H1 (cell line): ENCODE data around the gene CFAP97D1.
A peak's percentile ranks its signal among the peaks of the same experiment; 100 is the strongest.

Experiments used
- CEBPB ChIP-seq: IDR thresholded peaks from 2 replicates; pipeline ENCODE4 v1.6.1; 2012; ENCODE audit warnings: low read depth, low read length
- EZH2 ChIP-seq: fragments of 200-600 bp; sonication (generic); IDR thresholded peaks from 2 replicates; pipeline ENCODE4 v1.7.1; 2012; ENCODE audit warnings: low read depth, mild to moderate bottlenecking, moderate library complexity, low read length, inconsistent platforms; ENCODE audit not compliant: severe bottlenecking
- POLR2A ChIP-seq, 2 experiments: IDR thresholded peaks; 1 replicate in 1 of 2; 2 replicates in 1 of 2; pipeline ENCODE4 v1.6.1; 2011; ENCODE audit warnings: low read depth in 2 of 2, low read length in 2 of 2, mild to moderate bottlenecking in 2 of 2; ENCODE audit errors: control extremely low read depth in 1 of 2
- SRF ChIP-seq: IDR thresholded peaks from 2 replicates; pipeline ENCODE4 v1.6.1; 2011; ENCODE audit warnings: mild to moderate bottlenecking, low read depth, low read length, moderate library complexity
- TF ChIP-seq, protein P1 (sequence below), 3 experiments: IDR thresholded peaks; 1 replicate in 2 of 3; 2 replicates in 1 of 3; pipeline versions ENCODE4 v1.5.1 to v1.6.1; 2011; ENCODE audit warnings: low read length in 3 of 3, mild to moderate bottlenecking in 3 of 3, inconsistent platforms in 2 of 3, low read depth in 1 of 3, moderate library complexity in 1 of 3; ENCODE audit not compliant: insufficient read depth in 1 of 3; ENCODE audit errors: control extremely low read depth in 1 of 3

GRCh38 chr17:43755389-43755875 lies 24.8 kb upstream of the CFAP97D1 start:
- TF ChIP-seq CEBPB (no peak), EZH2 (peak; percentile 68), SRF (no peak), POLR2A (IDR thresholded peaks at IDR 0.05; ENCODE audit: control extremely low read depth in 1 of 2, low read depth in 2 of 2, low read length in 2 of 2) (peak in 1 of 2 experiments; percentile 50; a peak in 1 of 3 replicates)
- TF ChIP-seq, protein P1, sequence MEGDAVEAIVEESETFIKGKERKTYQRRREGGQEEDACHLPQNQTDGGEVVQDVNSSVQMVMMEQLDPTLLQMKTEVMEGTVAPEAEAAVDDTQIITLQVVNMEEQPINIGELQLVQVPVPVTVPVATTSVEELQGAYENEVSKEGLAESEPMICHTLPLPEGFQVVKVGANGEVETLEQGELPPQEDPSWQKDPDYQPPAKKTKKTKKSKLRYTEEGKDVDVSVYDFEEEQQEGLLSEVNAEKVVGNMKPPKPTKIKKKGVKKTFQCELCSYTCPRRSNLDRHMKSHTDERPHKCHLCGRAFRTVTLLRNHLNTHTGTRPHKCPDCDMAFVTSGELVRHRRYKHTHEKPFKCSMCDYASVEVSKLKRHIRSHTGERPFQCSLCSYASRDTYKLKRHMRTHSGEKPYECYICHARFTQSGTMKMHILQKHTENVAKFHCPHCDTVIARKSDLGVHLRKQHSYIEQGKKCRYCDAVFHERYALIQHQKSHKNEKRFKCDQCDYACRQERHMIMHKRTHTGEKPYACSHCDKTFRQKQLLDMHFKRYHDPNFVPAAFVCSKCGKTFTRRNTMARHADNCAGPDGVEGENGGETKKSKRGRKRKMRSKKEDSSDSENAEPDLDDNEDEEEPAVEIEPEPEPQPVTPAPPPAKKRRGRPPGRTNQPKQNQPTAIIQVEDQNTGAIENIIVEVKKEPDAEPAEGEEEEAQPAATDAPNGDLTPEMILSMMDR (IDR thresholded peaks at IDR 0.05; ENCODE audit: control extremely low read depth in 1 of 3, insufficient read depth in 1 of 3, low read depth in 1 of 3, low read length in 3 of 3), result peak in 2 of 3 experiments; percentile 9 to 50; a peak in 3 of 4 replicates
